CD4-positive, alpha-beta T cell treated with Interferon alpha-2 for 1 hour (primary cell): ENCODE data around the gene CDV3.
A peak's percentile ranks its signal among the peaks of the same experiment; 100 is the strongest.

ENCODE experiments used
- DNase-seq, 2 donors: peaks; one replicate each; pipeline ENCODE4 v3.0.0-alpha.2; 2020 to 2022

CDV3 gene

GRCh38 chr3:133608388-133608787 is 34.9 kb downstream of the CDV3 start:
- no peak for DNase-seq

DNA sequence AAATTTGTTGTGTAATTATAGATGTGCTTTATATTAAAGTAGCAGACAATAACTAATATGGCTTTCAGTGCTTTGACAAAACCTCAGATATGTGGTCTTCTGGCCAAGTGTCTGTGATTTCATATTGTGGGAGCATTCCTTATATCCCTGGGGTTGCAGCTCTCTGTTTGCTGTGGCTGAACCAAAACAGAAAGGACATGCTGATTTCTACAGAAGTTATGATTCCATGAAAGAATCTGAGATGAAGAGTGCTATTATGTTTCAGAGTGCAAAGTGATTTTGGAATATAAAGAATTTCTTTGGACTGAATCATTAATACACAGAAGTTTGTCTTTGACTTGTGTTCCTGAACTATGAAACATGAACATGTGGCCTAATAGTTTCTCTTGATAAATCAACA is 36.5 kb downstream of the CDV3 start:
- no peak for DNase-seq

DNA sequence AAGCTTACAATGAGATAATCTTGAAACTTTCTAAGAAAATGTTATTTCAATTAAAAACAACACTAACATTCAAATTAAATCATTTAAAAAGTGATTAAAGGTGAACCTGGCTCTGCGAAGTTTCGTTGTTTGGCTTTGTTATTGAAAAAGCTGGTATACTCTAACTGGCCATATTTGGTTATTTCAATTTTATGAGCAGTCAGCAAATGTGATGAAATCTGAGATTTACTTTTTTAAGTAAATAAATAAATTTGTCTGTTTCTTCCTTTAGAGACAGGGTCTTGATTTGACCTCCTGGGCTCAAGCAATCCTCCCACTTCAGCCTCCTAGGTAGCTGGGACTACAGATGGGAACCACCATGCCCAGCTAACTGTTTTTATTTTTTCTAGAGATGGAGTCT is 38.0 kb downstream of the CDV3 start:
- DNase-seq: no peak

- peak in 1 of 2 donors; percentile 3 for DNase-seq
Measured at GRCh38 chr3:133620066-133620784, 46.7 kb downstream of the CDV3 start.

DNA sequence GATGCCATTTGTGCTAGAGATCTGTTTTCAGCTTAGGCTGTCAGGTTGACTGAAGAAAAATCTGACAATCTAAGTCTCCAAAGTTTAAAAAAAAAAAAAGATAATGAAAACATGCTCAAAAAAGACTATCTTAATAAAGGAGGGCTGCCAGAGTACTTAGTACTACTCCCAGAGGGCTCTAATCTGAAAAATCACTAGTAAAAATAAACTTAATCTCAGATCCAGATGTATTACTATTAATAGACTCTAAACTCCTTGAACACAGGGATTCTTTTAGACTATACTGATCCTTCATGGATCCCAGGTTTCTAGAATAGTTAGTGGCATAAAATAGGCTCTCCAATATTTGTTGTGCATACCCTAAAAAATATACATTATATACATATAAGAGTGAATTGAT is 54.3 kb downstream of the CDV3 start:
- DNase-seq: no peak

DNA sequence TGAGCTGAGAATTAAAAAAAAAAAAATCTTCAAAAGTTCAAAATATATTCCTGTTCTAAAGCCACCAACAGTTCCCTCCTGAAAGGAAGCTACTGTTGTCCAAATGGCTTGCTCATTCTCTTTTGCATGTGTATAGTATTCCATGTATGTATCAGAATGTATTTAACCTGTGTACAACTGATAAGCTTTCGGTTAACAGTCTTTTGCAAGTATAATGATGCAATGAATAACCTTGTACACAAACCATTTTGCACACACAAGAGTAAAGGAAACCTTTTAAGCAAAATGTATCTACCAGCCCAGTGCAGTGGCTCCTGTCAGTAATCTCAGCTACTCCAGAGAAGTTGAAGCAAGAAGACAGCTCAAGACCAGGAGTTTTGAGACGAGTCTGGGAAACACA is 55.7 kb downstream of the CDV3 start:
- DNase-seq: no peak

GRCh38 chr3:133633439-133633838 is 60.0 kb downstream of the CDV3 start:
- no peak for DNase-seq
